SK-N-SH (cell line): ENCODE data around the gene NAPEPLD.

Experiments
- CTCF ChIP-seq: fragments of 200-600 bp; sonication (generic); IDR thresholded peaks from 2 replicates; pipeline ENCODE4 v1.6.1; 2017; ENCODE audit warnings: antibody characterized with exemption, mild to moderate bottlenecking, moderate library complexity
- EP300 ChIP-seq, 2 experiments: IDR thresholded peaks; 2 replicates each; pipeline versions ENCODE4 v1.4.0 to v1.6.1; 2012; ENCODE audit warnings: borderline replicate concordance in 1 of 2, low read depth in 1 of 2, low read length in 1 of 2
- GABPA ChIP-seq: IDR thresholded peaks from 2 replicates; pipeline ENCODE4 v1.4.0; 2012; ENCODE audit warnings: low read depth, mild to moderate bottlenecking
- MXI1 ChIP-seq: IDR thresholded peaks from 2 replicates; pipeline ENCODE4 v1.6.1; 2012; ENCODE audit warnings: mild to moderate bottlenecking, low read depth, low read length, improper control_type of control experiment
- PBX3 ChIP-seq: IDR thresholded peaks from 2 replicates; pipeline ENCODE4; 2012
- POLR2AphosphoS5 ChIP-seq: IDR thresholded peaks from 2 replicates; pipeline ENCODE4 v1.6.1; 2012; ENCODE audit warnings: low read depth, low read length
- TAF1 ChIP-seq: IDR thresholded peaks from 2 replicates; pipeline ENCODE4 v1.6.1; 2012; ENCODE audit warnings: low read depth, mild to moderate bottlenecking, low read length, moderate library complexity, borderline replicate concordance
- USF2 ChIP-seq: fragments of 150-350 bp; IDR thresholded peaks from 2 replicates; pipeline ENCODE4 v1.6.1; 2017; ENCODE audit warnings: antibody characterized with exemption, low read length, low read depth, borderline replicate concordance
- YY1 ChIP-seq: IDR thresholded peaks from 2 replicates; pipeline ENCODE4 v1.4.0; 2012; ENCODE audit warnings: low read depth, mild to moderate bottlenecking

GRCh38 chr7:103068414-103069403 is 80.2 kb downstream of the NAPEPLD start:
- TF ChIP-seq GABPA (no peak), EP300 (IDR thresholded peaks at IDR 0.05; ENCODE audit: borderline replicate concordance in 1 of 2, low read depth in 1 of 2, low read length in 1 of 2) (no peak), CTCF (no peak), PBX3 (no peak), YY1 (no peak), TAF1 (no peak), POLR2AphosphoS5 (no peak), MXI1 (no peak), USF2 (no peak)
